Measurements from ENCODE around the gene AP1S1. TPM values are rescaled to one million over a fixed set of nuclear protein-coding genes. Genes with fewer than 3 reads are reported as not detected.
"Not testable (repeated sequence)": the region's sequence is repeated elsewhere in the genome, so short reads cannot be mapped to it uniquely, and the experiment has no call there.

Gene AP1S1
- total and polyA plus RNA-seq, 2 experiments from 2014 or later, result 37.4 to 198 TPM

GRCh38 chr7:101200504-101200861, 46.2 kb downstream of the AP1S1 start:
- Histone ChIP-seq H3K27ac (no peak overlapping the region), H3K9me2 (ENCODE audit: insufficient read depth) (no peaks in the 10 kb centered on the region), H3K27me3 (replicated peaks; ENCODE audit: insufficient read depth) (peaks cover 26% of the 10 kb centered on the region; the same call in 1 of the 2 replicates), H3K79me2 (ENCODE audit: insufficient read depth) (no peaks in the 10 kb centered on the region), H3K36me3 (ENCODE audit: low read depth) (no peaks in the 10 kb centered on the region), H3K4me1 (ENCODE audit: insufficient read depth) (no peaks in the 10 kb centered on the region), H3K9ac (no peak overlapping the region), H2AFZ (no peak overlapping the region), H3F3A (ENCODE audit: insufficient read depth) (peaks cover 5% of the 10 kb centered on the region; the same call in 1 of the 2 replicates), H4K20me1 (ENCODE audit: insufficient read depth) (no peaks in the 10 kb centered on the region), H3K4me2 (ENCODE audit: unreplicated experiment) (no peak overlapping the region), H3K4me3 (no peak overlapping the region), H3K9me3 (ENCODE audit: low read depth) (no peaks in the 10 kb centered on the region)
- DNase-seq, result no peak
- WGBS, 2 experiments (ENCODE audit: low coverage in 1 of 2, low lambda C conversion rate in 2 of 2, missing lambda C conversion rate in 2 of 2), result 65 to 67% methylated on average over 2 of the region's 2 CpGs
- in situ Hi-C loops (cut with MboI), result no loop called here
- no peak for TF ChIP-seq EZH2phosphoT487 (IDR thresholded peaks at IDR 0.05; ENCODE audit: insufficient read depth, low read depth)
- TF ChIP-seq EZH2 (IDR thresholded peaks at IDR 0.05; ENCODE audit: insufficient read depth, poor library complexity, severe bottlenecking), result no peak

- in situ Hi-C loops (cut with MboI), result no loop called here
- Histone ChIP-seq H3F3A (ENCODE audit: insufficient read depth) (peaks cover 6% of the 10 kb centered on the region; the same call in 1 of the 2 replicates), H3K27ac (no peak within 1 kb of the TSS), H3K4me1 (ENCODE audit: insufficient read depth) (no peaks in the 10 kb centered on the region), H3K4me2 (ENCODE audit: unreplicated experiment) (peak within 1 kb of the TSS; percentile 31), H3K9ac (no peak within 1 kb of the TSS), H3K9me2 (ENCODE audit: insufficient read depth) (no peaks in the 10 kb centered on the region), H2AFZ (no peak within 1 kb of the TSS), H3K36me3 (ENCODE audit: low read depth) (no peaks in the 10 kb centered on the region), H4K20me1 (ENCODE audit: insufficient read depth) (no peaks in the 10 kb centered on the region), H3K4me3 (peak within 1 kb of the TSS; percentile 26; the same call in 1 of the 2 replicates), H3K79me2 (ENCODE audit: insufficient read depth) (no peaks in the 10 kb centered on the region), H3K27me3 (replicated peaks; ENCODE audit: insufficient read depth) (peaks cover 26% of the 10 kb centered on the region; the same call in 1 of the 2 replicates), H3K9me3 (ENCODE audit: low read depth) (no peaks in the 10 kb centered on the region)
- DNase-seq, result no peak
- 28 to 29% methylated on average over 21 of the region's 21 CpGs for WGBS, 2 experiments (ENCODE audit: low coverage in 1 of 2, low lambda C conversion rate in 2 of 2, missing lambda C conversion rate in 2 of 2)
- peak; percentile 2 for TF ChIP-seq EZH2 (IDR thresholded peaks at IDR 0.05; ENCODE audit: insufficient read depth, poor library complexity, severe bottlenecking)
- TF ChIP-seq EZH2phosphoT487 (IDR thresholded peaks at IDR 0.05; ENCODE audit: insufficient read depth, low read depth), result no peak
Observed at GRCh38 chr7:101200862-101201599, 46.8 kb downstream of the AP1S1 start, which contains the start of gene MOGAT3. TSS of gene MOGAT3 (minus strand) at chr7:101201036. CDS start at chr7:101200854, 182 bp downstream.

- H3K9ac ChIP-seq, result no peak overlapping the region
- in situ Hi-C loops (cut with MboI), result no loop called here
Observed at GRCh38 chr7:101201695-101202602, 47.7 kb downstream of the AP1S1 start.

GRCh38 chr7:101202603-101202918, 48.3 kb downstream of the AP1S1 start:
- peaks cover 6% of the 10 kb centered on the region; the same call in 1 of the 2 replicates for H3F3A ChIP-seq (ENCODE audit: insufficient read depth)
- DNase-seq, result no peak
- no peaks in the 10 kb centered on the region for H4K20me1 ChIP-seq (ENCODE audit: insufficient read depth)
- H3K36me3 ChIP-seq (ENCODE audit: low read depth), result no peaks in the 10 kb centered on the region
- no peak for TF ChIP-seq EZH2 (IDR thresholded peaks at IDR 0.05; ENCODE audit: insufficient read depth, poor library complexity, severe bottlenecking)
- TF ChIP-seq EZH2phosphoT487 (IDR thresholded peaks at IDR 0.05; ENCODE audit: insufficient read depth, low read depth), result no peak
- no peak overlapping the region for H2AFZ ChIP-seq
- no peak overlapping the region for H3K27ac ChIP-seq
- H3K79me2 ChIP-seq (ENCODE audit: insufficient read depth), result no peaks in the 10 kb centered on the region
- no peaks in the 10 kb centered on the region for H3K9me2 ChIP-seq (ENCODE audit: insufficient read depth)
- in situ Hi-C loops (cut with MboI), result no loop called here
- no peak overlapping the region for H3K4me3 ChIP-seq
- peaks cover 26% of the 10 kb centered on the region; the same call in 1 of the 2 replicates for H3K27me3 ChIP-seq (replicated peaks; ENCODE audit: insufficient read depth)
- no peak overlapping the region for H3K9ac ChIP-seq
- H3K4me2 ChIP-seq (ENCODE audit: unreplicated experiment), result no peak overlapping the region
- H3K9me3 ChIP-seq (ENCODE audit: low read depth), result no peaks in the 10 kb centered on the region
- WGBS, 2 experiments (ENCODE audit: low coverage in 1 of 2, low lambda C conversion rate in 2 of 2, missing lambda C conversion rate in 2 of 2), result 79% methylated on average over 5 of the region's 5 CpGs
- no peaks in the 10 kb centered on the region for H3K4me1 ChIP-seq (ENCODE audit: insufficient read depth)

More at GRCh38 chr7:101201695-101202602, 47.7 kb downstream of the AP1S1 start:
- DNase-seq, result peak; percentile 28
- Histone ChIP-seq H2AFZ (no peak overlapping the region), H3F3A (ENCODE audit: insufficient read depth) (peaks cover 6% of the 10 kb centered on the region; the same call in 1 of the 2 replicates), H3K9me2 (ENCODE audit: insufficient read depth) (no peaks in the 10 kb centered on the region), H3K27me3 (replicated peaks; ENCODE audit: insufficient read depth) (peaks cover 26% of the 10 kb centered on the region; the same call in 1 of the 2 replicates), H3K79me2 (ENCODE audit: insufficient read depth) (no peaks in the 10 kb centered on the region), H3K9me3 (ENCODE audit: low read depth) (no peaks in the 10 kb centered on the region), H4K20me1 (ENCODE audit: insufficient read depth) (no peaks in the 10 kb centered on the region), H3K27ac (no peak overlapping the region), H3K4me1 (ENCODE audit: insufficient read depth) (no peaks in the 10 kb centered on the region), H3K4me3 (peak overlapping the region; percentile 26; the same call in 1 of the 2 replicates), H3K36me3 (ENCODE audit: low read depth) (no peaks in the 10 kb centered on the region), H3K4me2 (ENCODE audit: unreplicated experiment) (peak overlapping the region; percentile 31)
- WGBS, 2 experiments (ENCODE audit: low coverage in 1 of 2, low lambda C conversion rate in 2 of 2, missing lambda C conversion rate in 2 of 2), result 11% methylated on average over 68 to 72 of the region's 75 CpGs
- TF ChIP-seq EZH2phosphoT487 (IDR thresholded peaks at IDR 0.05; ENCODE audit: insufficient read depth, low read depth) (no peak), EZH2 (IDR thresholded peaks at IDR 0.05; ENCODE audit: insufficient read depth, poor library complexity, severe bottlenecking) (peak; percentile 36)

GRCh38 chr7:101203740-101204738, 49.8 kb downstream of the AP1S1 start:
- in situ Hi-C loops (cut with MboI); H3K4me2 ChIP-seq (ENCODE audit: unreplicated experiment); H3K9ac ChIP-seq; H3K36me3 ChIP-seq (ENCODE audit: low read depth); H3K27ac ChIP-seq; H3F3A ChIP-seq (ENCODE audit: insufficient read depth); H3K9me2 ChIP-seq (ENCODE audit: insufficient read depth); H3K79me2 ChIP-seq (ENCODE audit: insufficient read depth); H4K20me1 ChIP-seq (ENCODE audit: insufficient read depth); H3K4me1 ChIP-seq (ENCODE audit: insufficient read depth); H3K9me3 ChIP-seq (ENCODE audit: low read depth); H3K4me3 ChIP-seq: not testable (repeated sequence)
- Histone ChIP-seq H2AFZ (peak overlapping the region; percentile 18), H3K27me3 (replicated peaks; ENCODE audit: insufficient read depth) (peaks cover 26% of the 10 kb centered on the region; the same call in 1 of the 2 replicates)
- 53 to 55% methylated on average over 22 of the region's 22 CpGs for WGBS, 2 experiments (ENCODE audit: low coverage in 1 of 2, low lambda C conversion rate in 2 of 2, missing lambda C conversion rate in 2 of 2)
- peak; percentile 62 for DNase-seq

Data from GM23248 (cell line).